ENCODE data around the gene SYNPO2. TPM values are rescaled to one million over a fixed set of nuclear protein-coding genes. Genes with fewer than 3 reads are reported as not detected.

Gene SYNPO2
- total RNA-seq, 2 donors from 2014 or later, result 9.5 to 266 TPM

DNA sequence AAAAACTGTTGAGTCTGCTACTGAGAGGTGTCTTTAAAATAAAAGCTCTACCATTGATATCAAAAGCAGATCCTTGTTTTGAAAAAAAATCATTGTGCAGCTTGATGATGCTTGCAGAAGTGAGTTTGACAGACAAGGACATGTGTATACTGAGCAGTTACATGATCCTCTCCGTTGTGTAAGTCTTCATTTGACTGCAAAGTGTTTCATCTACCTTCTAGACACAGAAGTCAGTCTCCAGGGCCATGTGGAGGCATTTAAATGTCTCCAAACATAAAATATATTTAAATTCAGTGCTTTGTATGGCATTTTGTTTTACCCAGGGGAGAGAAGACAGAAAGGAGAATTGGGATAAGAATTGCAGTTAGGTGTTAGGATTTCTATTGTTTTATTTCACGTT is 139.2 kb downstream of the SYNPO2 start:
- H3K27me3 ChIP-seq, result no peaks in the 10 kb centered on the region
- no peaks in the 10 kb centered on the region for H3K36me3 ChIP-seq
- intact Hi-C loops (cut with DNase I), result no loop called here
- H3K4me1 ChIP-seq, result no peaks in the 10 kb centered on the region
- no peak for DNase-seq
- H3K4me3 ChIP-seq, result no peak overlapping the region
- peak overlapping the region in 1 of 2 donors; percentile 1 for H3K9ac ChIP-seq (ENCODE audit: low read depth in 2 of 2, low read length in 2 of 2)
- H3K9me3 ChIP-seq, result no peaks in the 10 kb centered on the region
- H3K27ac ChIP-seq, result peak overlapping the region; percentile 72
- TF ChIP-seq, protein P1, sequence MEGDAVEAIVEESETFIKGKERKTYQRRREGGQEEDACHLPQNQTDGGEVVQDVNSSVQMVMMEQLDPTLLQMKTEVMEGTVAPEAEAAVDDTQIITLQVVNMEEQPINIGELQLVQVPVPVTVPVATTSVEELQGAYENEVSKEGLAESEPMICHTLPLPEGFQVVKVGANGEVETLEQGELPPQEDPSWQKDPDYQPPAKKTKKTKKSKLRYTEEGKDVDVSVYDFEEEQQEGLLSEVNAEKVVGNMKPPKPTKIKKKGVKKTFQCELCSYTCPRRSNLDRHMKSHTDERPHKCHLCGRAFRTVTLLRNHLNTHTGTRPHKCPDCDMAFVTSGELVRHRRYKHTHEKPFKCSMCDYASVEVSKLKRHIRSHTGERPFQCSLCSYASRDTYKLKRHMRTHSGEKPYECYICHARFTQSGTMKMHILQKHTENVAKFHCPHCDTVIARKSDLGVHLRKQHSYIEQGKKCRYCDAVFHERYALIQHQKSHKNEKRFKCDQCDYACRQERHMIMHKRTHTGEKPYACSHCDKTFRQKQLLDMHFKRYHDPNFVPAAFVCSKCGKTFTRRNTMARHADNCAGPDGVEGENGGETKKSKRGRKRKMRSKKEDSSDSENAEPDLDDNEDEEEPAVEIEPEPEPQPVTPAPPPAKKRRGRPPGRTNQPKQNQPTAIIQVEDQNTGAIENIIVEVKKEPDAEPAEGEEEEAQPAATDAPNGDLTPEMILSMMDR (IDR thresholded peaks at IDR 0.05), result no peak

- H3K9me3 ChIP-seq, result no peaks in the 10 kb centered on the region
- H3K27ac ChIP-seq, result no peak overlapping the region
- DNase-seq, result no peak
- H3K9ac ChIP-seq (ENCODE audit: low read depth in 2 of 2, low read length in 2 of 2), result no peak overlapping the region
- no peak overlapping the region for H3K4me3 ChIP-seq
- H3K4me1 ChIP-seq, result no peaks in the 10 kb centered on the region
- TF ChIP-seq, protein P1 (IDR thresholded peaks at IDR 0.05), result no peak
- H3K36me3 ChIP-seq, result no peaks in the 10 kb centered on the region
- intact Hi-C loops (cut with DNase I), result no loop called here
- no peaks in the 10 kb centered on the region for H3K27me3 ChIP-seq
These were observed 139.6 kb downstream of the SYNPO2 start for GRCh38 chr4:119028296-119028695.

DNA sequence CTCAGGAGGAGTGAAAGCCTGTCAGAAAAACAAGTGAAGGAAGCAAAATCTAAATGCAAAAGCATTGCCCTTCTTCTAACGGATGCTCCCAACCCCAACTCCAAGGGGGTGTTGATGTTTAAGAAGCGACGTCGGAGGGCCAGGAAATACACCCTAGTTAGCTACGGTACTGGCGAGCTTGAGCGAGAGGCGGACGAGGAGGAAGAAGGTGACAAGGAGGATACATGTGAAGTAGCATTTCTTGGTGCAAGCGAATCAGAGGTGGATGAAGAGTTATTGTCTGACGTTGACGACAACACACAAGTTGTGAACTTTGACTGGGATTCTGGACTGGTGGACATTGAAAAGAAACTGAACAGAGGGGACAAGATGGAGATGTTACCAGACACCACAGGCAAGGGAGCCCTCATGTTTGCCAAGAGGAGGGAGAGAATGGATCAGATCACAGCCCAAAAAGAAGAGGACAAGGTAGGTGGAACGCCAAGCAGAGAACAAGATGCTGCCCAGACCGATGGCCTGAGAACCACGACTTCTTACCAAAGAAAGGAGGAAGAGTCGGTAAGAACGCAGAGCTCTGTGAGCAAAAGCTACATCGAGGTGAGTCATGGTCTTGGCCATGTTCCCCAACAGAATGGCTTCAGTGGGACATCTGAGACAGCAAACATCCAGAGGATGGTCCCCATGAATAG is 141.3 kb downstream of the SYNPO2 start:
- Histone ChIP-seq H3K27me3 (no peaks in the 10 kb centered on the region), H3K4me1 (no peaks in the 10 kb centered on the region), H3K9ac (ENCODE audit: low read depth in 2 of 2, low read length in 2 of 2) (no peak overlapping the region), H3K27ac (peak overlapping the region; percentile 29), H3K9me3 (no peaks in the 10 kb centered on the region), H3K4me3 (peak overlapping the region; percentile 6), H3K36me3 (no peaks in the 10 kb centered on the region)
- TF ChIP-seq, protein P1 (IDR thresholded peaks at IDR 0.05), result no peak
- intact Hi-C loops (cut with DNase I), result loop anchor here (5.0 kb wide), 1 partner anchor 38 kb away; no protein-coding TSS in a partner anchor
- no peak for DNase-seq

- no peaks in the 10 kb centered on the region for H3K36me3 ChIP-seq
- TF ChIP-seq, protein P1 (IDR thresholded peaks at IDR 0.05), result no peak
- no peaks in the 10 kb centered on the region for H3K27me3 ChIP-seq
- no peaks in the 10 kb centered on the region for H3K9me3 ChIP-seq
- peak overlapping the region; percentile 6 for H3K4me3 ChIP-seq
- DNase-seq, result no peak
- intact Hi-C loops (cut with DNase I), result loop anchor here (5.0 kb wide), 1 partner anchor 38 kb away; no protein-coding TSS in a partner anchor
- H3K9ac ChIP-seq (ENCODE audit: low read depth in 2 of 2, low read length in 2 of 2), result no peak overlapping the region
- H3K4me1 ChIP-seq, result no peaks in the 10 kb centered on the region
- peak overlapping the region; percentile 29 for H3K27ac ChIP-seq
These were observed 141.9 kb downstream of the SYNPO2 start for GRCh38 chr4:119030536-119030890.

DNA sequence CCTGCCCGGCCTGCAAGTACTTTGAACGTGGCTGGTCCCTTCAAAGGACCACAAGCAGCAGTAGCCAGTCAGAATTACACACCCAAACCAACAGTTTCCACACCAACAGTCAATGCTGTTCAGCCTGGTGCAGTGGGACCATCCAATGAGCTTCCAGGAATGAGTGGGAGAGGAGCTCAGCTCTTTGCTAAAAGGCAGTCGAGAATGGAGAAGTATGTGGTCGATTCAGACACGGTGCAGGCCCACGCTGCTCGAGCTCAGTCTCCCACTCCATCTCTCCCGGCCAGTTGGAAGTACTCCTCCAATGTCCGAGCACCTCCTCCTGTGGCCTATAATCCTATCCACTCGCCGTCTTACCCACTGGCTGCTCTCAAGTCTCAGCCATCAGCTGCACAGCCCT is 142.6 kb downstream of the SYNPO2 start:
- H3K9me3 ChIP-seq, result no peaks in the 10 kb centered on the region
- DNase-seq, result no peak
- no peaks in the 10 kb centered on the region for H3K27me3 ChIP-seq
- H3K36me3 ChIP-seq, result no peaks in the 10 kb centered on the region
- H3K9ac ChIP-seq (ENCODE audit: low read depth in 2 of 2, low read length in 2 of 2), result no peak overlapping the region
- H3K4me1 ChIP-seq, result no peaks in the 10 kb centered on the region
- intact Hi-C loops (cut with DNase I), result loop anchor here (5.0 kb wide), 1 partner anchor 39 kb away; no protein-coding TSS in a partner anchor
- TF ChIP-seq, protein P1 (IDR thresholded peaks at IDR 0.05), result no peak
- H3K4me3 ChIP-seq, result no peak overlapping the region
- H3K27ac ChIP-seq, result peak overlapping the region; percentile 29

Data from colonic mucosa (tissue), 4 donors.